Activated CD8-positive, alpha-beta memory T cell treated with anti-CD3 and anti-CD28 coated beads for 48 hours (primary cell): Measurements from ENCODE around the gene ADAM29.
"Not testable (repeated sequence)": the region's sequence is repeated elsewhere in the genome, so short reads cannot be mapped to it uniquely, and the experiment has no call there.

Source experiments
- DNase-seq, 3 experiments: peaks; one replicate each; pipeline ENCODE4 v3.0.0-alpha.2; 2020; ENCODE audit warnings: low read depth in 2 of 3, low spot score in 2 of 3

Gene ADAM29

DNA sequence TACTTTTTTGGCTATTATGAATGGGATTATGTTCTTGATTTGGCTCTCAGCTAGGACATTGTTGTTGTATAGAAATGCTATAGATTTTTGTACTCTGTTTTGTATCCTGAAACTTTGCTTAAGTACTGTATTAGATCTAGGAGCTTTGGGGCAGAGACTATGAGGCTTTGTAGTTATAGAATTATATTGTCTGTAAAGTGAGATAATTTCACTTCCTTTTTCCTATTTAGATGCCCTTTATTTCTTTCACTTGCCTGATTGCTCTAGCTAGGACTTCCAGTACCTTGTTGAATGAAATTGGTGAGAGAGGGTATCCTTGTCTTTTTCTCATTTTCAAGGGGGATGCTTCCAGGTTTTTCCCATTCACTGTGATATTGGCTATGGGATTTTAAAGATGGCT lies 28.1 kb downstream of the ADAM29 start:
- no peak for DNase-seq

DNA sequence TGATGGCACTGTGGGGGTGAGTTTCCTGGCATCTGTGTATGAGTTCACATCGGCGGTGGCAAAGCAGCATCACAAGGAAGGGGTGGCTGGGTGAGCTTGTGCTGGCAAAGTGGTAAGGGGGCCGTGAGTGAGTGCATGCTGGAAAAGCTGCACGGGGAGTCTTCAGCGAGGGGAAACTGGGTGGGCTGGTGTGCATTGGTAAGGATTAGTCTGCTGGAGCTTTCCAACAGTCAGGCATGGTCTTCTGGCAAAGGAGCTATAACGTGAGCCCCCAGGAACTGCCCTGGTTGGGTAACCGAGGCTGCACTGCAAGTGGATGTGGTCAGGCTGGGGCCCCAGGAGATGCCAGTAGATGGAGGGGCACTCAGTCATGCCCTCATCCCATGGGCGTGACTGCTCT lies 30.7 kb downstream of the ADAM29 start:
- no peak for DNase-seq

DNA sequence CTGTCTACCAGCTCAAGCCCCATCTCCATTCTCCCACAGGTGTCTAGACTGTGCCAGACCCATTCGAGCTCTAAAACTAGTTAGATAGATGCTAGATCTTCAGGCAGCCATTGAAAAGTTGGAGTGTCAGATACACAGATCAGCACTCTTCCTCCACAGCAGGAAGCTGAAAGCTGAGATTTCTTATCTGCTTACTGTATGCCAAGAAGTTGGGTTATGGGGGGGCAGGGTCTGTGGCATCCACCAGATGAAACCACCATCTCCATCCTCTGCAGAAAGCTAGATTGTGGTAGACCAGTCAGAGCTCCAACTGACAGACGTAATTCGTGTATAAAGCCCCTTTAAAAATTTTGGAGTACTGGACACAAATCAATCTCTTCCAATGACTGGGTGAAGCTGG lies 54.8 kb downstream of the ADAM29 start:
- no peak for DNase-seq

DNA sequence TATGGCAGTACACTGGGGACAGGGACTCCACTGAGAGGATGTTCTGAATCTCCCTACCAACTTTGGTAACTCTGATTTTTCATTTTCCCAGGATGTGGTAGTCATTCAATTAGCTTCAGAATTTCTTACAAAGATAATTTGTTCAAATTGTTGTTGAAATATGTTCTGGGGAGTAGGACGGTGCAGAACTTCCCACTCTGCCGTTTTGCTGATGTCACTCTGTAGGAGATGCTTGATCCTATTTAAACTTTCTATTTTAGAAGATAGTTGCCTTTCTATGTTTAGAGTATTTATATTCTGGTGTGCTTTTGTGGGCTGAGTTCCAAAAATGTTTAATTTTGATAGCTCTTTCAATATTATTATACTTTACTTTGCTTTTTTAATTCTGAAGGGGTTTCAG lies 55.2 kb downstream of the ADAM29 start:
- no peak for DNase-seq

DNA sequence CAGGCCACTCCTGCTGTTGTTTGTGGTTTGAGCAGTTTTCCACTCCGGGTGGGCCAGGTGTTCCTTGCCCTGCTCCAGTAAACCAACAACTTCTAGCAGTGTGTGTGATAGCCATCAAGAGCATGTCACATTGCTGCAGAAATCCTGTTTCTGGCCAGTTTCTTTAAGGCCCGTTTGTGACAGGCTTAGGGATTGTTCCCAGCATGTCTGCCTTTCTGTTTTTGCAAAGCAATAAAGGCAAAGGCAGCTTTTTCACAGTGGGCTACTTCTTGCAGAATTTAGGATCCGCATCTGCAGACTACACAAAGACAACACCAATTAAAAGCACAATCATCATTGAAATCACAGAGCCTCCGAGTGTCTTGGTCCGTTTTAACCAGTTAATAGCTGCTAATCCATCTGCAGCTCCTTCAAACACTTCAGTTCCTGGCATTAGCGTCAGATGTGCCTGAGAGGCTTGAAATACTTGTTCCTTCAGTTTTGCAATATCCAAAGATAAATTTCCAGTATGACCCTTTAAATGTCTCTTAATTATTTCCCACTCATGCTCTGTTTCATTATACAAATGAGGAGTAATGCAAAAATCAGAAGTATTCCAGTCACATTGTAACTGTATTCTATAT lies 65.1 kb downstream of the ADAM29 start:
- no peak for DNase-seq

DNA sequence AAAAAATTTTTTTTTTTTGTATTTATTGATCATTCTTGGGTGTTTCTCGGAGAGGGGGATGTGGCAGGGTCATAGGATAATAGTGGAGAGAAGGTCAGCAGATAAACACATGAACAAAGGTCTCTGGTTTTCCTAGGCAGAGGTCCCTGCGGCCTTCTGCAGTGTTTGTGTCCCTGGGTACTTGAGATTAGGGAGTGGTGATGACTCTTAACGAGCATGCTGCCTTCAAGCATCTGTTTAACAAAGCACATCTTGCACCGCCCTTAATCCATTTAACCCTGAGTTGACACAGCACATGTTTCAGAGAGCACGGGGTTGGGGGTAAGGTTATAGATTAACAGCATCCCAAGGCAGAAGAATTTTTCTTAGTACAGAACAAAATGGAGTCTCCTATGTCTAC lies 65.7 kb downstream of the ADAM29 start:
- DNase-seq, result not testable (repeated sequence)

DNA sequence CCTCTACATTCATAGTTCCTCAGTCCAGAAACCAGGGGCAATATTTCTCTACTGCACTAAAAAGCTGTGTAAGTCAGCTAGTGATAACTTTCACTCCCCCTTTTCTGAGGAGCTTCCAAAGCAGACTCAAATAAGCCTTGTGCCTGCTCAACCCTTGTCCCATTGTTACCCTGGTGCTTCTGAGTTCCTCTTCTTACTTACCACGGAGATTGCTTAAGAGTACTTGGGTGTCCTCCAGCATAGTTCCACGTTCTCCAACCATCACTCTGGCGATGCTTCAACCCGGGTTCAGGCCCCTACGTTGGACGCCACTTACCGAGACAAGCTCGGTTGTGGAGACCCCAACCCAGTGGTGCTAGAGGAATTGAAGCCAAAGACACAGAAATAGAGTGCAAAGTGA lies 71.6 kb downstream of the ADAM29 start:
- no peak for DNase-seq

DNA sequence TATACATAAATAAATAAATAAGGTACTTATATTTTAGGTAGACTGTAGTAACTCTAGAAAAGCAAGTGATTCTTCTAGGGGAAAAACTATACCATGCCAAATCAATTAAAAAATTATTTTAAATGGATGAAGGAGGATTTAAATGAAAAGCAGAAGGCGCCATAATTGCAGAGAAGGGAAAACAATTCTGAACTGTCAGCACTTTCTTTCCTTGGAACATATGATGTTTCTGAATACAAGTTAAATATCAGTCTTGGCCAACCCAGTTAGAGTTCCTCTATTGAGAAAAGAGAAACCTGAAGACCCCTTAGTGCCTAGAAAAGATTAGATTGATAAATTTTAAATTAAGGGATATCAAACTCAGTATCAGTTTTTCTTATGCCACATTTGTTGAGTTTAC lies 75.8 kb downstream of the ADAM29 start:
- no peak for DNase-seq

DNA sequence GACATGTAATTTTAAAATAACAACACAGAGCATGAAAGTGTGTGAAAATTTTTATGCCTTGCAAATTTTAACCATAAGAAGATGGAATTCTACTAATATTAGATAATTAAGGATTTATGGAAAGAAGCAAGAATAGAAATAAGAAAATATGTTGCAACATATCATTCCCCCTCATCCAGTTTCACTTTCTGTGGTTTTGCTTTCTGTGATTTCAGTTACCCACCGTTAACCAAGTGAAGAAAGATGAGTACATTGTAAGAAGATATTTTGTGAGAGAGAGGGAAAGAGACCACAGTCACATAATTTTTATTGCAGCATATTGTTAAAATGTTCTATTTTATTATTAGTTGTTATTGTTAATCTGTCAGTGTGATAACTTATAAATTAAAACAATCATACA lies 77.9 kb downstream of the ADAM29 start:
- DNase-seq, result no peak

DNA sequence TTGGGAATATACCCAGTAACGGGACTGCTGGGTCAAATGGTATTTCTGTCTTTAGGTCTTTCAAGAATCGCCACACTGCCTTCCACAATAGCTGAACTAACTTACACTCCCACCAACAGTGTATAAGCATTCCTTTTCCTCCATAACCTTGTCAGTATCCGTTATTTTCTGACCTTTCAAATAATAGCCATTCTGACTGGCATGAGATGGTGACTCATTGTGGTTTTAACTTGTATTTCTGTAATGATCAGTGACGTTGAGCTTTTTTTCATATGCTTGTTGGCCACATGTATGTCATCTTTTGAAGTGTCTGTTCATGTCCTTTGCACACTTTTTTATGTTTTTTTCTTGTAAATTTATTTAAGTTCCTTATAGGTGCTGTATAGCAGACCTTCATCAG lies 81.2 kb downstream of the ADAM29 start:
- no peak for DNase-seq

DNA sequence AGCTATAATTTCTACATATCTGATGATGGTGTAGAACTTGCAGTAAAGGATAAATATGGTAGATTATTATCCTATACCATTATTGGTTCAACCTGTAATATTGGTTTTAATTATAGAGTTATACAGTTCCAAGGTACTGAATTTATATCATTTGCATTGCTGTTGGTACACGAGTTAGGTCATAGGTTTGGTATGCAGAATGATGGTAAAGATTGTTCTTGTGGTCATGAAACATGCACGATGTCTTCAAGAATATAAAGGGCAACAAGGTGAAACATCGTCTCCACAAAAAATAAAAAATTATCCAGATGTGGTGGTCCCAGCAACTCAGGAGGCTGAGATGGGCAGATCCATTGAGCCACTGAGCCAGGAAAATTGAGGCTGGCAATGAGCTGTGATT lies 99.6 kb downstream of the ADAM29 start:
- DNase-seq, result no peak

DNA sequence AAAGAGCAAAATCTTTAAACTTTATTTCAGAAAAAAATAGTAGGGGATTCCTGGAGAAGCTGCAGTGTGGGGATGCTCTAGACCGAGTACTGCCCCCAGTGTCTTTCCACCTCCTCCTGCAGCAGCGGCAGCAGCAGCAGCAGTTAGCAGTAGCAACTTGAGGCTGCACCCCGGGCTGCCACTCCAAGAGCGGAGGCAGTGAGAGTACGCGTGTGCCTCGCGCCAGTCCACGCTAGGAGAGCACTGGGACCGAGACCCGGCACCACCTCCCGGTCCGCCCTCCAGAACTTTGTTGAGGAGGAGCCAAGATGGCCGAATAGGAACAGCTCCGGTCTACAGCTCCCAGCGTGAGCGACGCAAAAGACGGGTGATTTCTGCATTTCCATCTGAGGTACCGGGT lies 101.3 kb downstream of the ADAM29 start:
- not testable (repeated sequence) for DNase-seq
